Measurements from ENCODE around the gene TMEM41B.

- TF ChIP-seq CTCF (IDR thresholded peaks at IDR 0.05) (no peak), POLR2A (IDR thresholded peaks at IDR 0.05) (no peak), POLR2AphosphoS5 (IDR thresholded peaks at IDR 0.05) (no peak), EP300 (IDR thresholded peaks at IDR 0.05; ENCODE audit: low read depth) (no peak)
These were observed 20.7 kb downstream of the TMEM41B start for GRCh38 chr11:9293646-9294045.
